Measurements from ENCODE around the gene RRP8. TPM values are rescaled to one million over a fixed set of nuclear protein-coding genes. Genes with fewer than 3 reads are reported as not detected.

The RRP8 gene
- total RNA-seq, 1 experiment from 2014 or later = 16.0 TPM

GRCh38 chr11:6640985-6641701 lies 37.7 kb upstream of the RRP8 start:
- H3K27me3 Mint-ChIP-seq (ENCODE audit: low read depth) = 0 out of 2 replicates have a peak, but pooled peaks cover 2% of the 10 kb centered on the region
- H3K79me2 ChIP-seq (ENCODE audit: insufficient read depth, low read length) = no peaks in the 10 kb centered on the region
- no peak overlapping the region for H3K4me3 Mint-ChIP-seq
- no peak for TF ChIP-seq CTCF (conservative IDR thresholded peaks at IDR 0.05)
- H4K20me1 ChIP-seq (ENCODE audit: control insufficient read depth, insufficient read depth, insufficient read length) = no peaks in the 10 kb centered on the region
- no peak overlapping the region for H3K23ac ChIP-seq (ENCODE audit: insufficient read length, low read depth, low read length)
- no peak overlapping the region for H3K4me2 ChIP-seq (ENCODE audit: insufficient read depth, insufficient read length, low read length)
- H3K4ac ChIP-seq (ENCODE audit: low read depth, low read length) = no peak overlapping the region
- H2BK20ac ChIP-seq (ENCODE audit: low read depth, low read length, poor library complexity, severe bottlenecking) = no peak overlapping the region
- no peaks in the 10 kb centered on the region for H3K4me1 ChIP-seq (ENCODE audit: insufficient read depth, low read length)
- H3K56ac ChIP-seq (ENCODE audit: insufficient read length, low read depth, low read length) = no peak overlapping the region
- H4K5ac ChIP-seq (ENCODE audit: insufficient read length, low read depth, low read length) = no peak overlapping the region
- H3K27ac Mint-ChIP-seq = no peak overlapping the region
- H3K27ac ChIP-seq (ENCODE audit: insufficient read length, low read depth, low read length) = no peak overlapping the region
- no CpG with 5 or more reads among the region's 26 CpGs for WGBS (ENCODE audit: extremely low coverage, insufficient read length, low lambda C conversion rate)
- no peak overlapping the region for H2BK15ac ChIP-seq (ENCODE audit: low read depth, low read length)
- no peak overlapping the region for H2BK5ac ChIP-seq (ENCODE audit: insufficient read length, low read length)
- H3K9ac ChIP-seq (ENCODE audit: extremely low read depth, insufficient read length, low read length) = no peak overlapping the region
- no peak overlapping the region for H2BK120ac ChIP-seq (ENCODE audit: low read depth, low read length, poor library complexity, severe bottlenecking)
- no peaks in the 10 kb centered on the region for H3K79me1 ChIP-seq (ENCODE audit: insufficient read depth, low read depth, low read length, poor library complexity, severe bottlenecking)
- H3T11ph ChIP-seq (ENCODE audit: low read length) = no peak overlapping the region
- no peak overlapping the region; the same call in 1 of the 2 replicates for H3K14ac ChIP-seq (ENCODE audit: insufficient read depth, low read length)
- no peak overlapping the region for H4K91ac ChIP-seq (ENCODE audit: insufficient read length, low read depth, low read length)
- no peak overlapping the region for H2BK12ac ChIP-seq (ENCODE audit: insufficient read length, low read depth, low read length)
- no peaks in the 10 kb centered on the region for H3K23me2 ChIP-seq (ENCODE audit: insufficient read length, low read depth, low read length, poor library complexity, severe bottlenecking)
- H3K27me3 ChIP-seq (ENCODE audit: insufficient read depth, low read length) = no peaks in the 10 kb centered on the region
- H3K9me3 Mint-ChIP-seq = no peaks in the 10 kb centered on the region
- no peak overlapping the region for H3K18ac ChIP-seq (ENCODE audit: insufficient read length, low read depth, low read length)
- no peak overlapping the region for H2AK5ac ChIP-seq (ENCODE audit: insufficient read length, low read length)
- no peak for DNase-seq
- H3K4me1 Mint-ChIP-seq = no peaks in the 10 kb centered on the region
- H2AFZ ChIP-seq (ENCODE audit: low read length) = no peak overlapping the region
- H3K36me3 Mint-ChIP-seq (ENCODE audit: insufficient read depth in 1 of 3, low read depth in 3 of 3) = no peaks in the 10 kb centered on the region
- no peak overlapping the region for H4K8ac ChIP-seq (replicated peaks; ENCODE audit: insufficient read length, low read depth, low read length)
- no peaks in the 10 kb centered on the region for H3K9me3 ChIP-seq (ENCODE audit: control insufficient read depth, low read depth, low read length)
